Activated CD4-positive, alpha-beta memory T cell treated with anti-CD3 and anti-CD28 coated beads, Interleukin-2, amount 10 ng/mL, durations not matched to agents 7 days and 5 days (primary cell): Measurements from ENCODE around the gene MKNK2. TPM values are rescaled to one million over a fixed set of nuclear protein-coding genes. Genes with fewer than 3 reads are reported as not detected.
A peak's percentile ranks its signal among the peaks of the same experiment; 100 is the strongest.

Experiments used
- CTCF ChIA-PET: fragments of 350-600 bp; sonication (Branson Sonifier 250); formaldehyde crosslinking; loops from one replicate; lab custom pipeline; 2021; ENCODE audit warnings: antibody characterized with exemption, inconsistent platforms; lab: Charles Lee
- POLR2A ChIA-PET: fragments of 350-600 bp; sonication (Branson Sonifier 250); formaldehyde crosslinking; loops from one replicate; lab custom pipeline; 2021; ENCODE audit warnings: antibody characterized with exemption; lab: Charles Lee
- DNase-seq: peaks from one replicate; pipeline ENCODE4 v3.0.0-alpha.2; 2020
- H3K27ac Mint-ChIP-seq: one replicate; pipeline ENCODE4 v1.8.0; 2021; ENCODE audit warnings: mild to moderate bottlenecking, mixed read lengths
- H3K27me3 Mint-ChIP-seq: one replicate; pipeline ENCODE4 v1.8.0; 2021; ENCODE audit warnings: mixed read lengths
- H3K36me3 Mint-ChIP-seq: one replicate; pipeline ENCODE4 v1.8.0; 2021; ENCODE audit warnings: low read depth, mixed read lengths
- H3K4me1 Mint-ChIP-seq: one replicate; pipeline ENCODE4 v1.8.0; 2021; ENCODE audit warnings: mixed read lengths
- H3K4me3 Mint-ChIP-seq: one replicate; pipeline ENCODE4 v1.8.0; 2021; ENCODE audit warnings: mild to moderate bottlenecking, mixed read lengths
- H3K9me3 Mint-ChIP-seq: one replicate; pipeline ENCODE4 v1.8.0; 2021; ENCODE audit warnings: mixed read lengths
- total RNA-seq, 2 experiments: library from RNA; stranded (reverse); gene quantifications; one replicate each; pipeline ENCODE4 v1.2.3, GENCODE V29; 2021

MKNK2 gene
- total RNA-seq, 2 experiments from 2014 or later = 239 to 253 TPM

DNA sequence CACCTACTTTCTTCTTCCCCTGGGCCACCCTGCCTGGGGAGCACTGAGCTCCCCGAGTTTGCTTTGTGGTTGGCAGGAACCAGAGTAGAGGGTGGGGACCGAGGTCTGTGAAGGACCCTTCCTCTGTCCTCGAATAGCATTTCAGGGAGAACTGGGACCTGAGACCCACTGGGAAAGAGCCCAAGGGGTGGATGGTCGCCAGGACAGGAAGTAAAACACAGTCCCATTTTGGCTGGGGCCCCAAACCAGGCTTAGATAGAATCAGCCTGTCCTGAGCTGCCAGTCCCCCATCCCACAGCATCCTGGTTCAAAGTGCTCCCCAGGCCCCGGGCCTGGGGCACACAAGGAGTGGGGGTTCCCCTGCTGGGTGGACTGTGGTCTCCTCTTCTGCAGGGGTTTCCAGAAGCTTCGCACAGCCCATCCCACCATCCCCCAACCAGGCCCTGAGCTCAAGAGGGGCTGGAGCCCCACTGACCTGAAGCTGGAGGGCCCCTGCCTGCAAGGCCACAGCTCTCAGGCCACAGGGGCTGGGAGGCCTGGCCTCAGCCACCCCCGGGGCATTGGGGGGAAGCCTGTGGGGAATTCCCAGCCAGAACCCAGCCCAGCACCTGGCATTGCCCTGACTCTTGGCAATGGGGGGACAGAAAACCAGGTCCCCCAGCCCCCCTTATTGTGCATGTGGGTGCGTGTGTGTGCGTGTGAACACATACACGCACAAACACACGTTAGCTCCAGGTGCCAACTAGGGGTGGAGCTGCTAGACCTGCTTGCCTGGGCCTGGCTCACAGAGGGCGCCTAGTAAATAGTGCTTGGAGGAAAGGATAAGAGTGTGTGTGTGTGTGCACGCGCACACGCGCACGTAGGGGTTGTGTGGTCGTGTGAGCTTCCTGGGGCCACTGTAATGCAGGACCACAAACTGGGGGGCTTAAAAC lies 995 bp upstream of the MKNK2 start:
- POLR2A ChIA-PET = interaction anchor here (0.7 to 3.2 kb wide), 24 partner anchors 10 to 196 kb away, joined by 3 to 35 read pairs (median 6); partner anchors contain the start of gene MOB3A
- DNase-seq = peak; percentile 48
- no peaks in the 10 kb centered on the region for H3K27me3 Mint-ChIP-seq
- peaks cover 15% of the 10 kb centered on the region for H3K36me3 Mint-ChIP-seq
- peak overlapping the region; percentile 90 for H3K27ac Mint-ChIP-seq
- H3K4me1 Mint-ChIP-seq = peaks cover 62% of the 10 kb centered on the region
- CTCF ChIA-PET = interaction anchor here (0.5 to 2.1 kb wide), 13 partner anchors 9 to 156 kb away, joined by 3 to 14 read pairs (median 4); no protein-coding TSS in a partner anchor
- peak overlapping the region; percentile 68 for H3K4me3 Mint-ChIP-seq
- H3K9me3 Mint-ChIP-seq = no peaks in the 10 kb centered on the region

- CTCF ChIA-PET = interaction anchor here (2.1 kb wide), 1 partner anchor 8 kb away, joined by 14 read pairs; no protein-coding TSS in a partner anchor
- no peak for DNase-seq
Measured at GRCh38 chr19:2050349-2050990, 574 bp downstream of the MKNK2 start.

GRCh38 chr19:2049741-2050348 lies 1.2 kb downstream of the MKNK2 start:
- CTCF ChIA-PET = no interaction called here
- no peaks in the 10 kb centered on the region for H3K27me3 Mint-ChIP-seq
- DNase-seq = peak; percentile 74
- H3K4me3 Mint-ChIP-seq = peak overlapping the region; percentile 75
- peak overlapping the region; percentile 44 for H3K27ac Mint-ChIP-seq
- POLR2A ChIA-PET = interaction anchor here (0.8 to 2.9 kb wide), 8 partner anchors 8 to 108 kb away, joined by 3 to 20 read pairs (median 7); partner anchors contain the start of gene IZUMO4
- peaks cover 50% of the 10 kb centered on the region for H3K4me1 Mint-ChIP-seq
- peaks cover 16% of the 10 kb centered on the region for H3K36me3 Mint-ChIP-seq
- H3K9me3 Mint-ChIP-seq = no peaks in the 10 kb centered on the region

More at GRCh38 chr19:2050349-2050990, 574 bp downstream of the MKNK2 start:
- Mint-ChIP-seq H3K4me1 (peaks cover 54% of the 10 kb centered on the region), H3K27ac (peak overlapping the region; percentile 44), H3K36me3 (peaks cover 17% of the 10 kb centered on the region), H3K4me3 (peak overlapping the region; percentile 75), H3K27me3 (no peaks in the 10 kb centered on the region), H3K9me3 (no peaks in the 10 kb centered on the region)
- POLR2A ChIA-PET = interaction anchor here (1.0 to 2.9 kb wide), 6 partner anchors 9 to 47 kb away, joined by 4 to 20 read pairs (median 7); partner anchors contain the start of gene IZUMO4

DNA sequence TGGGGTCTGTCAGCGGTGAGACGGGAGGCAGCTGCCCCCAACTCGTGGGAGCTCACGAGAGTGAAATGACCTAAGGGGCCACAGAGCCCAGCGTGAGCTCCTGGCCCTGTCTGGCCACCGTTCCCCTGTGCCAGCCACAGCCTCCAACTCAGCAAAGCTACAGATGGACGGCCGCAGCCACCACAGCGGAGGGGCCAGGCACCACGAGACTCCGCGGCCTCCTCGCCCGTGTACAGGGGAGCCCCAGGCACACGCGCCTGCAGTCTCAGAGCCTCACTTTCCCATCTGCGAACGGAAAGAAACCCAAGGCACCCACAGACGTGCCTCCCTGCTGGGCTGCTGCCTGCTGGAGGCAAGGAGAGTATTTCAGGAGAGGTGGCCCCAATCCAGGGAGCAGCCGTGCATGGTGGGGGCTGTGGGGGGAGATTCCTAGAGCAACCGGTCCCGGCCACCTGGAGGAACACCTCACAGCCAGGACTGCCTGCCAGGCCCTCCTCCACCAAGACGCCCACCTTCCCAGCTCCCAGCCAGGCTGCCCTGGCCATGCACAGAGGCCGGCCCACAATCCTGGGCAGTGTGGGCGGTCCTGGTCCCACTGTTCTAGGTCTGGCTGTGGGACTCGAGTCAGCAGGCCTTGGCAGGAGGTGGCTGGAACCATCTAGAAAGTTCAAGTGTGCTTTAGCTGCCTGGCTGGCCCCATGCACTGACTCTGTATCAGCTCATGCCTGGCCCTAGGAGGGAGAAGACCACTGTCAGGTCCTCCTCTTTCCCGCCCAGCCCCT lies 1.9 kb downstream of the MKNK2 start:
- ChIA-PET POLR2A (interaction anchor here (0.8 to 2.9 kb wide), 7 partner anchors 9 to 107 kb away, joined by 3 to 20 read pairs (median 7); no protein-coding TSS in a partner anchor), CTCF (interaction anchor here (0.9 kb wide), 1 partner anchor 29 kb away, joined by 3 read pairs; no protein-coding TSS in a partner anchor)
- Mint-ChIP-seq H3K27me3 (no peaks in the 10 kb centered on the region), H3K27ac (peak overlapping the region; percentile 44), H3K4me3 (peak overlapping the region; percentile 75), H3K9me3 (no peaks in the 10 kb centered on the region), H3K4me1 (peaks cover 51% of the 10 kb centered on the region), H3K36me3 (peaks cover 16% of the 10 kb centered on the region)
- DNase-seq = no peak

DNA sequence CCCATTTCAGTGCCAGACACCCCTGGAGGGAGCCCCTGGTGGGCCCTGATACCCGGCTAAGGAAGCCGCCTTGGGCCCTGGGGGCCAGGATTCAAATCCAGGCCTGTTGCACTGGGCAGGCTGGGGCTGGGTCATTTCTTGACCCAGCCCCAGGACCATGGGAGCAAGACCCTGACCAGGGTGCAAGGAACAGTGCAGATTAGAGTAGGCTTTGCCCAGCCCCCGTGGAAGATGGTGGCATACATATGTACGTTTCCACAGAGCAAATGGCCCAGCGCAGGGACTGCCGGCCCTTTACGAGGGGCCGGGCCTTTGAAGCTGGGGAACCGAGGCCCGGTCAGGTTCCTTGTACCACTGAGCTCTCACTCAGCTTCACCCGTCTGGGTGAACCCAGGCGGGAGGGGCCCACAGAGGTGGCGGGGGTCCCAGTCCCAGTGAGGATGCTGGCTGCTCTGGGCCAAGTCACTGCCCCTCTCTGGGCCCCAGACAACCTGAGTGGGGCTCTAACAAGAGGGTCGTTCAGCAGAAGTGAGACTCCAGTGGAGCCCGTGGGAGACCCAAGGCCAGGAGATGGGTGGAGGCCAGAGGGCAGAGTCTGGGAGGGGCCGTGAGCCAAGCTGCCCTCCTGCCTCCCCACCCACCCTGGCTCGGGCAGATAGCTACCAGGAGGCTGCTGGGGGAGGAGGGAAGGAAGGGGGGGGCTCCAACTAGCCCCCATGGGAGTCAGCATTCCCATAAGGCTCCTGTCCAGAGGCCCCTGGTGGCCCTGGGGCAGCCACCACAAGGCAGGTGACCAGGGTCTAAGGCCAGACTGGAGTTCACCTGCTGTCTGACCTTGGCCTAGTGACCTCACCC lies 2.7 kb downstream of the MKNK2 start:
- ChIA-PET CTCF (interaction anchor here (0.9 kb wide), 1 partner anchor 28 kb away, joined by 3 read pairs; no protein-coding TSS in a partner anchor), POLR2A (interaction anchor here (0.8 to 2.9 kb wide), 6 partner anchors 9 to 106 kb away, joined by 3 to 20 read pairs (median 7); no protein-coding TSS in a partner anchor)
- Mint-ChIP-seq H3K27ac (peak overlapping the region; percentile 56), H3K4me3 (peak overlapping the region; percentile 75), H3K9me3 (no peaks in the 10 kb centered on the region), H3K4me1 (peaks cover 54% of the 10 kb centered on the region), H3K36me3 (peaks cover 19% of the 10 kb centered on the region), H3K27me3 (no peaks in the 10 kb centered on the region)
- DNase-seq = no peak

GRCh38 chr19:2047449-2048103 lies 3.5 kb downstream of the MKNK2 start:
- H3K27ac Mint-ChIP-seq = peak overlapping the region; percentile 56
- peaks cover 61% of the 10 kb centered on the region for H3K4me1 Mint-ChIP-seq
- H3K36me3 Mint-ChIP-seq = peaks cover 19% of the 10 kb centered on the region
- no peaks in the 10 kb centered on the region for H3K9me3 Mint-ChIP-seq
- peak overlapping the region; percentile 49 for H3K4me3 Mint-ChIP-seq
- ChIA-PET POLR2A (interaction anchor here (1.0 to 2.9 kb wide), 3 partner anchors 8 to 15 kb away, joined by 3 to 20 read pairs (median 3); no protein-coding TSS in a partner anchor), CTCF (no interaction called here)
- H3K27me3 Mint-ChIP-seq = no peaks in the 10 kb centered on the region
- no peak for DNase-seq

- H3K4me3 Mint-ChIP-seq = no peak overlapping the region
- peaks cover 59% of the 10 kb centered on the region for H3K4me1 Mint-ChIP-seq
- ChIA-PET CTCF (no interaction called here), POLR2A (interaction anchor here (1.0 to 1.2 kb wide), 2 partner anchors 15 kb away, joined by 3 read pairs; no protein-coding TSS in a partner anchor)
- no peak for DNase-seq
- H3K27ac Mint-ChIP-seq = peak overlapping the region; percentile 56
- peaks cover 19% of the 10 kb centered on the region for H3K36me3 Mint-ChIP-seq
- no peaks in the 10 kb centered on the region for H3K27me3 Mint-ChIP-seq
- H3K9me3 Mint-ChIP-seq = no peaks in the 10 kb centered on the region
Measured at GRCh38 chr19:2047076-2047448, 4.0 kb downstream of the MKNK2 start.

- H3K4me1 Mint-ChIP-seq = peaks cover 55% of the 10 kb centered on the region
- CTCF ChIA-PET = no interaction called here
Measured at GRCh38 chr19:2046046-2046907, 4.8 kb downstream of the MKNK2 start.

DNA sequence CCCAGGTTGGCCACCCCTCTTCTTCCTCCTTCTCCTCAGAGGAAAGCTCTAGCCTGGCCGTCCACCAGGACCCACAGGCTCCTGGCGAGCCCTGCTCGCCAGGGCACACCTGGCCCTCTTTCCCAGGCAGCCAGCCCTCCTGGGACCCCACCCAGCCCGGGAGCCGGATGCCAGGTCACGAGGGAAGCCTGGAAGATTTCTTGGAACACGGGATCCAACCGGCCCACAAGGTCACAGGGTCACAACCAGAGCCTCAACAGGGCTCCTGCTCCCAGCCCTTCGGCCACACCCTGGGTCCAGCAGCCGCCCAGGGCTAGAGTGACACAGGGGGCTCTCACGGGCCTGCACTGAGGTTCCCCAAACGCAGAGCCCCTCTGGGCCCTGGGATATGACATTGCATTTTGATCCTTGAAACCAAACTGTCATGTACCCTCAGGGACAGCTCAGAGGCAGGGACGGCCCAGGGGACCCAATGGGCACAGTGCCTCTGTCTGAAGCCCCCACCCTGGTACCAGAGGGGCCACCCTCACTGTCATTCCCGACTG lies 5.5 kb downstream of the MKNK2 start:
- Mint-ChIP-seq H3K27ac (no peak overlapping the region), H3K4me1 (peaks cover 60% of the 10 kb centered on the region), H3K9me3 (no peaks in the 10 kb centered on the region), H3K36me3 (peaks cover 25% of the 10 kb centered on the region), H3K27me3 (no peaks in the 10 kb centered on the region), H3K4me3 (no peak overlapping the region)
- CTCF ChIA-PET = no interaction called here
- no peak for DNase-seq
- POLR2A ChIA-PET = no interaction called here

More at GRCh38 chr19:2046046-2046907, 4.8 kb downstream of the MKNK2 start:
- POLR2A ChIA-PET = interaction anchor here (1.0 to 1.2 kb wide), 2 partner anchors 14 to 15 kb away, joined by 3 read pairs; no protein-coding TSS in a partner anchor
- Mint-ChIP-seq H3K27me3 (no peaks in the 10 kb centered on the region), H3K4me3 (no peak overlapping the region), H3K9me3 (no peaks in the 10 kb centered on the region), H3K27ac (no peak overlapping the region), H3K36me3 (peaks cover 19% of the 10 kb centered on the region)
- no peak for DNase-seq
